ENCODE measurements around the gene SYNPO2. TPM values are rescaled to one million over a fixed set of nuclear protein-coding genes. Genes with fewer than 3 reads are reported as not detected.

Gene SYNPO2
- total RNA-seq, 1 experiment from 2014 or later = 0.87 TPM

DNA sequence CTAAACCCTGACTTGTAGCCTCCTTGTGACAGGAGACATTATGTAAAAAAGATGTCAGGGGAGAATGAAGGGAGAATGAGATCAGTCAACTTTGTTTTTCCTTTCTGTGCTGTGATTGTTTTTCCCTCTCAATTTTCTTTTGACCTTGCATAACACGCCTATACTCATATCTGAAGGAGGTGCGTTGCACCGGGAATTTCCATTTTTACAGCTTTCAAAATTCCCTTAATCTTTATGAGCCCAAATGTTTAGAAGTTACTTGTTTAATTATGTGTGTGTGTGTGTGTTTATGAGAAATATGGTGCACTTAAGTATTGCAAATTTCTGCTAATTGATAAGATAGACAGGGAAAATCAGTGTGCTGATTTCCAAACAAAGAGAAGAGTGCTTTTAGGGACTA, 21.6 kb downstream of the SYNPO2 start:
- H2AFZ ChIP-seq = no peak overlapping the region
- no peaks in the 10 kb centered on the region for H4K20me1 ChIP-seq (ENCODE audit: insufficient read depth)
- H3K27ac ChIP-seq = no peak overlapping the region
- H3K79me2 ChIP-seq (ENCODE audit: low read depth) = no peaks in the 10 kb centered on the region
- no TSS peak for BruUV-seq (replicated peaks)
- intact Hi-C loops (cut with micrococcal nuclease; ENCODE audit: unreplicated experiment) = no loop called here
- H3F3A ChIP-seq (ENCODE audit: insufficient read depth, low read depth) = no peaks in the 10 kb centered on the region
- ChIA-PET CTCF (no interaction called here), POLR2A (ENCODE audit: unreplicated experiment) (no interaction called here)
- no peak overlapping the region for H3K4me3 ChIP-seq
- no peak for DNase-seq
- no peaks in the 10 kb centered on the region for H3K9me3 ChIP-seq (ENCODE audit: insufficient read depth, low read depth)
- H3K36me3 ChIP-seq (ENCODE audit: low read depth) = no peaks in the 10 kb centered on the region
- H3K9me2 ChIP-seq (ENCODE audit: insufficient read depth) = no peaks in the 10 kb centered on the region
- TF ChIP-seq EZH2 (IDR thresholded peaks at IDR 0.05; ENCODE audit: low read depth) = no peak
- TF ChIP-seq, protein P1, sequence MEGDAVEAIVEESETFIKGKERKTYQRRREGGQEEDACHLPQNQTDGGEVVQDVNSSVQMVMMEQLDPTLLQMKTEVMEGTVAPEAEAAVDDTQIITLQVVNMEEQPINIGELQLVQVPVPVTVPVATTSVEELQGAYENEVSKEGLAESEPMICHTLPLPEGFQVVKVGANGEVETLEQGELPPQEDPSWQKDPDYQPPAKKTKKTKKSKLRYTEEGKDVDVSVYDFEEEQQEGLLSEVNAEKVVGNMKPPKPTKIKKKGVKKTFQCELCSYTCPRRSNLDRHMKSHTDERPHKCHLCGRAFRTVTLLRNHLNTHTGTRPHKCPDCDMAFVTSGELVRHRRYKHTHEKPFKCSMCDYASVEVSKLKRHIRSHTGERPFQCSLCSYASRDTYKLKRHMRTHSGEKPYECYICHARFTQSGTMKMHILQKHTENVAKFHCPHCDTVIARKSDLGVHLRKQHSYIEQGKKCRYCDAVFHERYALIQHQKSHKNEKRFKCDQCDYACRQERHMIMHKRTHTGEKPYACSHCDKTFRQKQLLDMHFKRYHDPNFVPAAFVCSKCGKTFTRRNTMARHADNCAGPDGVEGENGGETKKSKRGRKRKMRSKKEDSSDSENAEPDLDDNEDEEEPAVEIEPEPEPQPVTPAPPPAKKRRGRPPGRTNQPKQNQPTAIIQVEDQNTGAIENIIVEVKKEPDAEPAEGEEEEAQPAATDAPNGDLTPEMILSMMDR (conservative IDR thresholded peaks at IDR 0.05) = no peak
- H3K27me3 ChIP-seq (ENCODE audit: insufficient read depth, low read depth) = no peaks in the 10 kb centered on the region
- no peaks in the 10 kb centered on the region for H3K4me1 ChIP-seq (replicated peaks; ENCODE audit: insufficient read depth)
- H3K4me2 ChIP-seq = no peak overlapping the region

DNA sequence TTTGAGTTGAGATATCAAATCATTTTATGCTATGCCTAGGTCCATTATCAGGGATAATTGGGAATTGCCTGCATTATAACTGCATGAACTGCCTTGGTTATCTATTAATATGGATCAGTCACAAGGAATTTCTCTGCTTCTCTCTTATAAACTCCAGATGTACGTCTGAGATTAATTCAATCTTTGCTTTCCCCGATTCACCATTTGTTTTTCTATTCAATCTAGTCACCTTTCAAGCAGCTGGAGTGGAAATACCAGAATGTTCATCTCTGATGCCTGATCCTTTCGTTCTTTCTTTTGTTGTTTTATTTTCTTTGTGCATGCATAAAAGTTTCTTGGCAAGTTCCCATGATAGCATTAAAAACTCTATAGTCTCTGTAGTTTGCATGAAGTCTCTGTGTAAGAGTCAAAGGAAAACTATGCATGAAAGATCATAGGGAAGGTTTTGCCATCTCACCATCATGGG, 22.6 kb downstream of the SYNPO2 start:
- H3K4me1 ChIP-seq (replicated peaks; ENCODE audit: insufficient read depth) = no peaks in the 10 kb centered on the region
- H3K27me3 ChIP-seq (ENCODE audit: insufficient read depth, low read depth) = no peaks in the 10 kb centered on the region
- BruUV-seq (replicated peaks) = no TSS peak
- no peak overlapping the region for H3K27ac ChIP-seq
- ChIA-PET POLR2A (ENCODE audit: unreplicated experiment) (no interaction called here), CTCF (no interaction called here)
- H3K79me2 ChIP-seq (ENCODE audit: low read depth) = no peaks in the 10 kb centered on the region
- H2AFZ ChIP-seq = no peak overlapping the region
- H3K4me3 ChIP-seq = no peak overlapping the region
- H4K20me1 ChIP-seq (ENCODE audit: insufficient read depth) = no peaks in the 10 kb centered on the region
- no peaks in the 10 kb centered on the region for H3K9me2 ChIP-seq (ENCODE audit: insufficient read depth)
- TF ChIP-seq, protein P1 (conservative IDR thresholded peaks at IDR 0.05) = no peak
- no peak for TF ChIP-seq EZH2 (IDR thresholded peaks at IDR 0.05; ENCODE audit: low read depth)
- no peak overlapping the region for H3K4me2 ChIP-seq
- DNase-seq = no peak
- intact Hi-C loops (cut with micrococcal nuclease; ENCODE audit: unreplicated experiment) = no loop called here
- H3F3A ChIP-seq (ENCODE audit: insufficient read depth, low read depth) = no peaks in the 10 kb centered on the region
- no peaks in the 10 kb centered on the region for H3K36me3 ChIP-seq (ENCODE audit: low read depth)
- no peaks in the 10 kb centered on the region for H3K9me3 ChIP-seq (ENCODE audit: insufficient read depth, low read depth)

DNA sequence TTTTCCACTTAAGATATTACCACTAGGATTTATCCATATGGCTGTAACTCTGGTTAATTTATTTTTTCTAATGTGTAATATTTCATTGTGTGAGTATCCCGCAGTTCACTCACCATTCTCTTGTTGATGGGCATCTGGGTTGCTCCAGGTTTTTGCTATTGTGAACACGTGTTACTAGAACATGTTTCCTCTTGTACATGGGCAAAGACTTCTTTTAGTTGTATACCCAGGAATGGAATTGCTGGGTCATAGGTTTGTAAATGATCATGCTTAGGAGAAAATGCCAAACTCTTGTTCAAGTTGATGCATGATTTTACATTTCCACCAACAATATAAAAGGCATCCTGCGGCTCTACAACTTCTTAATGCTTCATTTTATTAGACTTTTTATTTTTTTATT, 26.8 kb downstream of the SYNPO2 start:
- Histone ChIP-seq H3K4me1 (replicated peaks; ENCODE audit: insufficient read depth) (peaks cover 13% of the 10 kb centered on the region), H3K79me2 (ENCODE audit: low read depth) (no peaks in the 10 kb centered on the region), H3K9me2 (ENCODE audit: insufficient read depth) (no peaks in the 10 kb centered on the region), H2AFZ (no peak overlapping the region), H3F3A (ENCODE audit: insufficient read depth, low read depth) (no peaks in the 10 kb centered on the region), H4K20me1 (ENCODE audit: insufficient read depth) (no peaks in the 10 kb centered on the region), H3K27ac (no peak overlapping the region), H3K4me3 (no peak overlapping the region), H3K36me3 (ENCODE audit: low read depth) (no peaks in the 10 kb centered on the region), H3K27me3 (ENCODE audit: insufficient read depth, low read depth) (no peaks in the 10 kb centered on the region), H3K9me3 (ENCODE audit: insufficient read depth, low read depth) (no peaks in the 10 kb centered on the region), H3K4me2 (no peak overlapping the region)
- no TSS peak for BruUV-seq (replicated peaks)
- TF ChIP-seq, protein P1 (conservative IDR thresholded peaks at IDR 0.05) = no peak
- DNase-seq = no peak
- ChIA-PET CTCF (no interaction called here), POLR2A (ENCODE audit: unreplicated experiment) (no interaction called here)
- intact Hi-C loops (cut with micrococcal nuclease; ENCODE audit: unreplicated experiment) = no loop called here

Data from PC-9 (cell line).